Esophagus squamous epithelium (tissue), 4 donors: ENCODE results near the gene MANEAL.

ENCODE experiments used
- CTCF ChIP-seq, 6 experiments: fragments of 450-650 bp in 4 of 6; fragments of 200-600 bp in 2 of 6; sonication (generic) in 2 of 6; IDR thresholded peaks; one replicate each; pipeline ENCODE4 v1.5.1; 2016 to 2019; ENCODE audit warnings: antibody characterized with exemption in 6 of 6, mild to moderate bottlenecking in 4 of 6, moderate library complexity in 4 of 6
- POLR2A ChIP-seq, 4 donors: fragments of 450-650 bp; IDR thresholded peaks; one replicate each; pipeline ENCODE4 v1.6.1; 2017; ENCODE audit warnings: antibody characterized with exemption in 4 of 4, mild to moderate bottlenecking in 4 of 4, moderate library complexity in 3 of 4

- TF ChIP-seq CTCF (IDR thresholded peaks at IDR 0.05) (no peak), POLR2A (IDR thresholded peaks at IDR 0.05) (no peak)
These were observed 26.2 kb upstream of the MANEAL start for GRCh38 chr1:37767488-37767887.
